PFSK-1 (cell line): ENCODE measurements around the gene MUC12.

ENCODE experiments used
- FOXP2 ChIP-seq: optimal IDR thresholded peaks from 2 replicates; pipeline ENCODE3; 2011; ENCODE audit warnings: borderline replicate concordance, control low read depth, inconsistent platforms; ENCODE audit not compliant: insufficient read depth; ENCODE audit errors: extremely low read length, extremely low read depth
- POLR2AphosphoS5 ChIP-seq: IDR thresholded peaks from 2 replicates; pipeline ENCODE4 v1.6.1; 2012; ENCODE audit warnings: low read depth, mild to moderate bottlenecking, control low read depth, low read length, moderate library complexity
- REST ChIP-seq, 2 experiments: IDR thresholded peaks; 2 replicates each; pipeline versions ENCODE4 v1.6.1 to v1.8.0; 2011 to 2012; ENCODE audit warnings: low read depth in 2 of 2, low read length in 2 of 2, control low read depth in 1 of 2, inconsistent platforms in 1 of 2, mild to moderate bottlenecking in 1 of 2, moderate library complexity in 1 of 2; ENCODE audit not compliant: insufficient read depth in 1 of 2
- SIN3A ChIP-seq: IDR thresholded peaks from 2 replicates; pipeline ENCODE4 v1.6.1; 2012; ENCODE audit warnings: mild to moderate bottlenecking, low read length, moderate library complexity, borderline replicate concordance; ENCODE audit not compliant: insufficient read depth
- TAF1 ChIP-seq: IDR thresholded peaks from 2 replicates; pipeline ENCODE4 v1.6.1; 2012; ENCODE audit warnings: low read length, control low read depth, borderline replicate concordance; ENCODE audit not compliant: insufficient read depth

MUC12 gene

DNA sequence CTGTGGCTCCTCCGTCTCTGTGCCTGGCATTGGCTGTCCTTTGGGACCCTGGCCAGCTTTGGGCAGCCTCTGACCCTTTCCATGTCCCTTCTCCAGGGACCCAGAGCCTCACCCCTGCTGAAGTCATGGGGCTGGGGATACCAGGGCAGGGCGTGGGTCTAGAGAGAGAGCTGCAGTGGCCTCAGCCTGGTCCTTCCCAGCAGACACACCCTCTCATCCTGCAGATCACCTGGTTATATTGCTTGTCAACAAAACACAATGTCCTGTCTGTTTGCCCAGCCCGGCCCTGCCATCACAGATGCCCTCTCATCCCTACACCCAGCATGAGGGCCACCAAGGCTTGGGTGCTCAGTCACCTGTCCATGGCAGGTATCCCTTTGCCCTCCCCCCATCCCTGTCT lies 52.3 kb downstream of the MUC12 start:
- TF ChIP-seq REST (IDR thresholded peaks at IDR 0.05; ENCODE audit: insufficient read depth in 1 of 2, low read depth in 2 of 2, low read length in 2 of 2) (no peak), SIN3A (no peak), POLR2AphosphoS5 (no peak), TAF1 (no peak), FOXP2 (no peak)

DNA sequence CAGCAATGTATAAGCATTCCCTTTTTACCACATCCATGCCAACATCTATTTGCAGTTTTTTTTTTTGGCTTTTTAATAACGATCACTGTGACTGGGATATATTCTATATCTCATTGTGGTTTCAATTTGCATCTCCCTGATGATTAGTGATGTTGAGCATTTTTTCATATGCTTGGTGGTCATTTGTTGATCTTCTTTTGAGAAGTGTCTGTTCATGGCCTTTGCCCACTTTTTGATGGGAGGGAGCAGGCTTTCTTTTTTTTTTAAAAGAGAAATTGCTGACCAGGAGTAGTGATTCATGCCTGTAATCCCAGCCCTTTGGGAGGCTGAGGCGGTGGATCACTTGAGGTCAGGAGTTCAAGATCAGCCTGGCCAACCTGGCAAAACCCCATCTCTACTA lies 54.5 kb downstream of the MUC12 start:
- TF ChIP-seq SIN3A: no peak

- no peak for TF ChIP-seq FOXP2
- TF ChIP-seq SIN3A: no peak
- TF ChIP-seq REST (IDR thresholded peaks at IDR 0.05; ENCODE audit: insufficient read depth in 1 of 2, low read depth in 2 of 2, low read length in 2 of 2): no peak
- no peak for TF ChIP-seq TAF1
- TF ChIP-seq POLR2AphosphoS5: no peak
Observed at GRCh38 chr7:101031082-101031481, 61.7 kb downstream of the MUC12 start.

GRCh38 chr7:101035941-101036340 lies 66.6 kb downstream of the MUC12 start:
- TF ChIP-seq REST (IDR thresholded peaks at IDR 0.05; ENCODE audit: insufficient read depth in 1 of 2, low read depth in 2 of 2, low read length in 2 of 2): no peak
- TF ChIP-seq SIN3A: no peak
- TF ChIP-seq TAF1: no peak
- no peak for TF ChIP-seq FOXP2
- TF ChIP-seq POLR2AphosphoS5: no peak

DNA sequence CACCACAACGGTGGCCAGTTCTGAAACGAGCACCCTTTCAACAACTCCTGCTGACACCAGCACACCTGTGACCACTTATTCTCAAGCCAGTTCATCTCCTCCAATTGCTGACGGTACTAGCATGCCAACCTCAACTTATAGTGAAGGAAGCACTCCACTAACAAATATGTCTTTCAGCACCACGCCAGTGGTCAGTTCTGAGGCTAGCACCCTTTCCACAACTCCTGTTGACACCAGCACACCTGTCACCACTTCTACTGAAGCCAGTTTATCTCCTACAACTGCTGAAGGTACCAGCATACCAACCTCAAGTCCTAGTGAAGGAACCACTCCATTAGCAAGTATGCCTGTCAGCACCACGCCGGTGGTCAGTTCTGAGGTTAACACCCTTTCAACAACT lies 71.9 kb downstream of the MUC12 start:
- 0 out of 4 replicates have a peak, but pooled peaks of 1 of the 2 experiments have one; percentile 58 for TF ChIP-seq REST (IDR thresholded peaks at IDR 0.05; ENCODE audit: insufficient read depth in 1 of 2, low read depth in 2 of 2, low read length in 2 of 2)

DNA sequence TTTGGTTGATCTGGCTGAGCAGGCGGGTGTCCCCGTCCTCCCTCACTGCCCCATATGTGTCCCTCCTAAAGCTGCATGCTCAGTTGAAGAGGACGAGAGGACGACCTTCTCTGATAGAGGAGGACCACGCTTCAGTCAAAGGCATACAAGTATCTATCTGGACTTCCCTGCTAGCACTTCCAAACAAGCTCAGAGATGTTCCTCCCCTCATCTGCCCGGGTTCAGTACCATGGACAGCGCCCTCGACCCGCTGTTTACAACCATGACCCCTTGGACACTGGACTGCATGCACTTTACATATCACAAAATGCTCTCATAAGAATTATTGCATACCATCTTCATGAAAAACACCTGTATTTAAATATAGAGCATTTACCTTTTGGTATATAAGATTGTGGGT lies 89.0 kb downstream of the MUC12 start:
- TF ChIP-seq SIN3A: no peak; the same call in 1 of the 2 replicates
- TF ChIP-seq FOXP2: peak; percentile 81
- TF ChIP-seq TAF1: no peak
- TF ChIP-seq REST (IDR thresholded peaks at IDR 0.05; ENCODE audit: insufficient read depth in 1 of 2, low read depth in 2 of 2, low read length in 2 of 2): peak; percentile 99 to 100
- no peak for TF ChIP-seq POLR2AphosphoS5
